Lung (tissue), 12 donors: ENCODE results near the gene ROR1. TPM values are rescaled to one million over a fixed set of nuclear protein-coding genes. Genes with fewer than 3 reads are reported as not detected.

Experiments used
- ATAC-seq: fragments of 200-7000 bp; cut with Tn5 transposase; one replicate; pipeline ENCODE4 v1.9.1; 2020; ENCODE audit warnings: moderate number of reproducible peaks; ENCODE audit not compliant: insufficient read depth, low FRiP score
- DNase-seq, 3 donors: peaks; one replicate each; pipeline ENCODE4 v3.0.0-alpha.2; 2013 to 2017
- H3K27ac ChIP-seq, 2 donors: one replicate each; pipeline ENCODE4 v1.5.1; 2013; ENCODE audit warnings: mild to moderate bottlenecking in 2 of 2, moderate library complexity in 2 of 2, control low read depth in 1 of 2, inconsistent platforms in 1 of 2, low read depth in 1 of 2, low read length in 1 of 2
- H3K27me3 ChIP-seq, 3 donors: one replicate each; pipeline ENCODE4 v1.5.1; 2013; ENCODE audit warnings: low read length in 2 of 3; ENCODE audit not compliant: control insufficient read depth in 3 of 3, insufficient read depth in 3 of 3
- H3K36me3 ChIP-seq, 4 donors: one replicate each; pipeline ENCODE4 v1.5.1; 2013; ENCODE audit warnings: low read length in 4 of 4, mild to moderate bottlenecking in 1 of 4, moderate library complexity in 1 of 4; ENCODE audit not compliant: control insufficient read depth in 4 of 4, insufficient read depth in 4 of 4
- H3K4me1 ChIP-seq, 5 donors: one replicate each; pipeline ENCODE4 v1.5.1; 2013; ENCODE audit warnings: low read length in 5 of 5, mild to moderate bottlenecking in 2 of 5, moderate library complexity in 1 of 5; ENCODE audit not compliant: control insufficient read depth in 5 of 5, insufficient read depth in 5 of 5
- H3K4me3 ChIP-seq: one replicate; pipeline ENCODE4 v1.5.1; 2013; ENCODE audit warnings: mild to moderate bottlenecking, control low read depth, moderate library complexity
- H3K9ac ChIP-seq, 2 donors: one replicate each; pipeline ENCODE4 v1.5.1; 2013; ENCODE audit warnings: low read length in 2 of 2, control low read depth in 1 of 2; ENCODE audit not compliant: insufficient read depth in 1 of 2
- H3K9me3 ChIP-seq, 4 donors: one replicate each; pipeline ENCODE4 v1.5.1; 2013; ENCODE audit warnings: low read length in 3 of 4, mild to moderate bottlenecking in 1 of 4, moderate library complexity in 1 of 4; ENCODE audit not compliant: control insufficient read depth in 4 of 4, insufficient read depth in 3 of 4
- CTCF ChIP-seq: IDR thresholded peaks from 2 replicates; pipeline ENCODE4 v1.5.1; 2012; ENCODE audit warnings: mild to moderate bottlenecking; ENCODE audit errors: control extremely low read depth, extremely low read depth
- WGBS, 2 donors: extraction: QIAGEN DNeasy Blood & Tissue Kit; methylation state at CpG; one replicate each; pipeline ENCODE4 v1.1.7; 2013; 5-methylcytosine and 5-hydroxymethylcytosine counted together
- polyA plus RNA-seq, 2 donors: library from polyadenylated mRNA; stranded (reverse); fragments of 200-250 nt; gene quantifications; one replicate each; pipeline ENCODE4 v1.2.1, GENCODE V29; 2013
- total RNA-seq, 2 donors: library from RNA; depleted of rRNA in 1 of 2; stranded (reverse); fragments of >200 nt in 1 of 2; gene quantifications; one replicate each; pipeline ENCODE4 v1.2.1, GENCODE V29; 2014 to 2021
- donor health status: control.
- donor health status: control.
- donor health status: Bipolar disorder and iron deficiency.
- donor health status: healthy.
- donor health status: DM: yes; HTN: yes; CAD: no.

Gene ROR1
- total and polyA plus RNA-seq, 4 donors: 2.9 to 47.0 (median 14.0) TPM

DNA sequence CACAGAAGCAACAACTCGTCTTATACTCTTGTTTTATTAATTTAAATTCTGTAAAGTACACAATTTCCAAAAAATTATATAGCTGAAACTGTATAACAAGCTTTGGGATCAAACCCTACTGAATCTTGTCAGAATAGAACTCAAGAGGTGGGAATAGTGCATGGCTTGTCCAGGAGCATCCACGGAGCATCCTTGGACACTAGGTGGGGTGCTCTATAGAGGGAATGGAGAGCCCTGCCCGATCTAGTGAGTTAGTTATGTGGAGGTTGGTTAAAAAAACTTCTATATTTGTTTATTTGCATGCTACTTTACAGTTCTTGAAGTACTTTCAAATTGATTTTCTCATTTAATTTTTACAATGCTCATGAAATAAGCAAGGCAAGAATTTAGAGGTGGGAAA lies 28.3 kb downstream of the ROR1 start:
- no peak overlapping the region for H3K27ac ChIP-seq
- no peak overlapping the region for H3K4me3 ChIP-seq
- H3K4me1 ChIP-seq: peaks cover 2 to 34% (median 20%) of the 10 kb centered on the region in 5 donors
- no peak for ATAC-seq
- H3K36me3 ChIP-seq: no peaks in the 10 kb centered on the region
- no peaks in the 10 kb centered on the region for H3K27me3 ChIP-seq
- H3K9ac ChIP-seq: no peak overlapping the region
- H3K9me3 ChIP-seq: no peaks in the 10 kb centered on the region
- DNase-seq: no peak
- WGBS, 2 donors: 78 to 84% methylated on average over 3 of the region's 3 CpGs
- TF ChIP-seq CTCF: no peak

DNA sequence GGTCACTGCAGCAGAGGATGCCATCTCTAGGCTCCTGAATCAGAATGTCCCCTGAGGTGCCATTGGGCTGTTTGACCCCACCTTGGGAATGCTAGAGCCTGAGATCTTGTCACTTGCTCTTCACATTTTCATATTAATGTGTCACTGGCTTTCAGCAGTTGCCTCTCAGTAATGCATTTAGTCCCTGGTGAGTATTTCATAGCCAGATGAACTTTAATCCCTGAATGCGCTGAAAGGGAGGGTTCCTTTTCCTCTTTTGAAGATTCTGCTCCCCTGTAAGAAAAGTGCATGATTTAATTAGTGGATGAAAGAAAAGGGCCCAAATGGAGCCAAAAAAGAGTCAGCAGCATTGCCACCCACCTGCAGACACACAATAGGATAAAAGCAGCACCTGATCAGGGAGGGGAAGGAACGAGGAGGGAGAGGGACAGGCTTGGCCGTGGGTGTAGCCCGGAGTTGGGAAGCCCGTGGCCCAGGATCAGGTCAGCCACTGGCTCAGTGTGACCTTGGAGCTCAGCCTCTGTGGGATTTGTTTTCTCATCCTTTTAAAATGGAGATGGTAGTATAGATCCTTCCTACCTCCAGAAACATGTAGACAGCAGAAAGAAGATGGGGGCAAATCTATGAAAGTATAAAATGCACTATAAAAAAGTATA lies 31.1 kb downstream of the ROR1 start:
- TF ChIP-seq CTCF: no peak
- no peak for ATAC-seq
- 68 to 85% methylated on average over 5 of the region's 5 CpGs for WGBS, 2 donors

DNA sequence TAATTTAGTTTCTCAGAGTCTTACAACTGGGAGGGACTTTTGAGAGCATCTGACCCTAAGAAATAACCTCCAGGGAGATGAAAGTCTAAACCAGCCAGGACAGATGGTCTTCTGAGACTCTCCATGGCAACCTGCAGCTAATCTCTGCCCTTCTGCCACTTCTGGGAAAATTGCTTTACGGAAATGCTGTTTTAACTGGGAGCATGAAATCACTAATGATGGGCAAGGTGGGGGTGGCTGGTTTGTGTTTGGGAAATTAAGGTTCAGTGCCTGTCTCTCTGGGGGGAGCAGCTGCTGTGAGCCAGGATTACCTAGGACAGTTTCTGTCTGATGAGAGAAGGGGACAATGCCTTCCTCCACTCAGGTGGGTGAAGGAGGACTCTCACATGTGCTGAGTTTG lies 33.2 kb downstream of the ROR1 start:
- Histone ChIP-seq H3K4me1 (peaks cover 4 to 27% (median 17%) of the 10 kb centered on the region in 5 donors), H3K4me3 (no peak overlapping the region), H3K9ac (no peak overlapping the region), H3K27ac (no peak overlapping the region), H3K27me3 (no peaks in the 10 kb centered on the region), H3K36me3 (peaks cover 0 to 6% (median 0%) of the 10 kb centered on the region in 4 donors), H3K9me3 (peaks cover 0 to 5% (median 2%) of the 10 kb centered on the region in 4 donors)
- no peak for TF ChIP-seq CTCF
- DNase-seq: no peak
- ATAC-seq: no peak
- WGBS, 2 donors: 88 to 96% methylated on average over 1 of the region's 1 CpG

More for the DNA sequence above, 31.1 kb downstream of the ROR1 start:
- H3K36me3 ChIP-seq: peaks cover 0 to 6% (median 0%) of the 10 kb centered on the region in 4 donors
- H3K27ac ChIP-seq: no peak overlapping the region
- H3K4me1 ChIP-seq: peaks cover 0 to 12% (median 4%) of the 10 kb centered on the region in 5 donors
- no peak overlapping the region for H3K9ac ChIP-seq
- no peak for DNase-seq
- H3K27me3 ChIP-seq: no peaks in the 10 kb centered on the region
- no peak overlapping the region for H3K4me3 ChIP-seq
- H3K9me3 ChIP-seq: peaks cover 0 to 5% (median 2%) of the 10 kb centered on the region in 4 donors
